ENCODE results near the gene PPP3CA. TPM values are rescaled to one million over a fixed set of nuclear protein-coding genes. Genes with fewer than 3 reads are reported as not detected.

The PPP3CA gene
- total RNA-seq, 2 donors from 2014 or later: 13.7 to 20.8 TPM

DNA sequence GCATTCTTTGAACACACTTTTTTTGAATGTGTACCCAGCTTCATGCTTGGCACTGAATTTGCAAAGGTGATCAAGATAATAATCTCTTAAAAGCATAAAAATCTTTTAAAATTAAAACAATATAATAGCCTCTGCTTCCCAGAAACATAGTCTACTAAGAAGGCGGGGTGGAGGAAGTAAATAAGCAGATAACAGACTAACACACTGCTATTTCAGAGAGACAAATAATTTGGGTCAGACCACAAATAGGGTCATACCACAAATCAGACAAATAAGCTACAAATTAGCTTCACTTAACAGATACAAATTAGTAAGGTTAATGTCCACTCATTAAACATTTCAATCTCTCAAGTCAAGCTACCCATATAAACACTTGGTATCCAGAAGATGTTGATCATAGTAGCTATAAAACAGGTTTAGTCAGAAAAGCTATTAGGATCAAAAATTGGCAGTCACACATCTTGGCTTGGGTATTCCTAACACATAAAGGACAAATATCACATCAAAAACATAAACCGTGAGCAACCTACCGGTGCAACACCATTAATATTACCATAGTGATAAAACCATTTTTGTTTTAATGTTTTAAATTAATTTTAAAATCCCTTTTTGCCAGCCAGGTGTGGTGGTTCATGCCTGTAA is 47.3 kb downstream of the PPP3CA start:
- no peak for ATAC-seq
- peaks cover 5% of the 10 kb centered on the region for H3K4me1 ChIP-seq
- intact Hi-C loops (cut with DNase I): loop anchor here (10.0 kb wide), 1 partner anchor 45 kb away; the partner anchor contains the start of gene PPP3CA

GRCh38 chr4:101299021-101299420 is 48.3 kb downstream of the PPP3CA start:
- H3K27me3 ChIP-seq: no peaks in the 10 kb centered on the region
- WGBS, 2 donors: 85 to 92% methylated on average over 2 of the region's 2 CpGs
- no peaks in the 10 kb centered on the region for H3K36me3 ChIP-seq (replicated peaks in 1 of 2; ENCODE audit: insufficient read depth in 1 of 2, low read depth in 2 of 2)
- H3K27ac ChIP-seq: no peak overlapping the region
- intact Hi-C loops (cut with DNase I): loop anchor here (10.0 kb wide), 1 partner anchor 46 kb away; the partner anchor contains the start of gene PPP3CA
- ATAC-seq: no peak
- DNase-seq: no peak
- H3K9me3 ChIP-seq: no peaks in the 10 kb centered on the region
- no peak overlapping the region for H3K4me3 ChIP-seq
- H3K4me1 ChIP-seq: no peaks in the 10 kb centered on the region
- TF ChIP-seq POLR2A (IDR thresholded peaks at IDR 0.05): no peak
- TF ChIP-seq, protein P1, sequence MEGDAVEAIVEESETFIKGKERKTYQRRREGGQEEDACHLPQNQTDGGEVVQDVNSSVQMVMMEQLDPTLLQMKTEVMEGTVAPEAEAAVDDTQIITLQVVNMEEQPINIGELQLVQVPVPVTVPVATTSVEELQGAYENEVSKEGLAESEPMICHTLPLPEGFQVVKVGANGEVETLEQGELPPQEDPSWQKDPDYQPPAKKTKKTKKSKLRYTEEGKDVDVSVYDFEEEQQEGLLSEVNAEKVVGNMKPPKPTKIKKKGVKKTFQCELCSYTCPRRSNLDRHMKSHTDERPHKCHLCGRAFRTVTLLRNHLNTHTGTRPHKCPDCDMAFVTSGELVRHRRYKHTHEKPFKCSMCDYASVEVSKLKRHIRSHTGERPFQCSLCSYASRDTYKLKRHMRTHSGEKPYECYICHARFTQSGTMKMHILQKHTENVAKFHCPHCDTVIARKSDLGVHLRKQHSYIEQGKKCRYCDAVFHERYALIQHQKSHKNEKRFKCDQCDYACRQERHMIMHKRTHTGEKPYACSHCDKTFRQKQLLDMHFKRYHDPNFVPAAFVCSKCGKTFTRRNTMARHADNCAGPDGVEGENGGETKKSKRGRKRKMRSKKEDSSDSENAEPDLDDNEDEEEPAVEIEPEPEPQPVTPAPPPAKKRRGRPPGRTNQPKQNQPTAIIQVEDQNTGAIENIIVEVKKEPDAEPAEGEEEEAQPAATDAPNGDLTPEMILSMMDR (IDR thresholded peaks at IDR 0.05): no peak

More for the DNA sequence above, 47.3 kb downstream of the PPP3CA start:
- Histone ChIP-seq H3K36me3 (replicated peaks in 1 of 2; ENCODE audit: insufficient read depth in 1 of 2, low read depth in 2 of 2) (no peaks in the 10 kb centered on the region), H3K27ac (no peak overlapping the region), H3K4me3 (no peak overlapping the region), H3K27me3 (no peaks in the 10 kb centered on the region), H3K9me3 (no peaks in the 10 kb centered on the region)
- no peak for DNase-seq
- TF ChIP-seq POLR2A (IDR thresholded peaks at IDR 0.05): no peak
- TF ChIP-seq, protein P1 (IDR thresholded peaks at IDR 0.05): no peak
- 51 to 54% methylated on average over 3 of the region's 3 CpGs for WGBS, 2 donors

DNA sequence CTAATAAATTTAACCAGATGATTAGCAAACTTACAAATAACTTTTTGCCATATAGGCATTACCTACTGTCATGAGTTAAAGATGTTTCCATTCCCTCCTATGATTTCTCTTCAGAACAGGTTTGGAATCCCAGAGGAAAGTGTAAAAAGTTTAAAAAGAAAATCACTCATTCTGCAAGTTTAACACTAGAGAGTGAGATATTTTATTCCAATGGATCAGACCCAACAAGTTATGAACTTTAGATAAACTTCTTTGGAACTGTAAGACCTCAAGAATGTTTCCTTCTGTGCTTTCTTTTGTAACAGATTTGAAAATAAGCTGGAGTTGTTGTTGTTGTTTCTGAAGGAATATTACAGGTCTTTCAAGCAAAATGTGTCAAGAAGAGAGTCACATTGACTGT is 51.6 kb downstream of the PPP3CA start:
- ATAC-seq (no peak), DNase-seq (no peak)

GRCh38 chr4:101294597-101294996 is 52.7 kb downstream of the PPP3CA start:
- Histone ChIP-seq H3K27ac (no peak overlapping the region), H3K9me3 (no peaks in the 10 kb centered on the region), H3K4me1 (no peaks in the 10 kb centered on the region), H3K4me3 (no peak overlapping the region), H3K27me3 (no peaks in the 10 kb centered on the region), H3K36me3 (replicated peaks in 1 of 2; ENCODE audit: insufficient read depth in 1 of 2, low read depth in 2 of 2) (no peaks in the 10 kb centered on the region)
- ATAC-seq (no peak), DNase-seq (no peak)
- intact Hi-C loops (cut with DNase I): loop anchor here (10.0 kb wide), 1 partner anchor 50 kb away; the partner anchor contains the start of gene PPP3CA
- TF ChIP-seq, protein P1 (IDR thresholded peaks at IDR 0.05): no peak
- TF ChIP-seq POLR2A (IDR thresholded peaks at IDR 0.05): no peak
- 70 to 94% methylated on average over 3 of the region's 3 CpGs for WGBS, 2 donors

More for the DNA sequence above, 51.6 kb downstream of the PPP3CA start:
- Histone ChIP-seq H3K36me3 (replicated peaks in 1 of 2; ENCODE audit: insufficient read depth in 1 of 2, low read depth in 2 of 2) (no peaks in the 10 kb centered on the region), H3K27ac (no peak overlapping the region), H3K9me3 (no peaks in the 10 kb centered on the region), H3K4me1 (no peaks in the 10 kb centered on the region), H3K27me3 (no peaks in the 10 kb centered on the region), H3K4me3 (no peak overlapping the region)
- no peak for TF ChIP-seq POLR2A (IDR thresholded peaks at IDR 0.05)
- TF ChIP-seq, protein P1 (IDR thresholded peaks at IDR 0.05): no peak
- intact Hi-C loops (cut with DNase I): loop anchor here (10.0 kb wide), 1 partner anchor 49 kb away; the partner anchor contains the start of gene PPP3CA

GRCh38 chr4:101292901-101293300 is 54.4 kb downstream of the PPP3CA start:
- Histone ChIP-seq H3K4me3 (no peak overlapping the region), H3K27ac (no peak overlapping the region), H3K9me3 (no peaks in the 10 kb centered on the region), H3K4me1 (peaks cover 9% of the 10 kb centered on the region), H3K27me3 (no peaks in the 10 kb centered on the region), H3K36me3 (replicated peaks in 1 of 2; ENCODE audit: insufficient read depth in 1 of 2, low read depth in 2 of 2) (no peaks in the 10 kb centered on the region)
- TF ChIP-seq, protein P1 (IDR thresholded peaks at IDR 0.05): no peak
- TF ChIP-seq POLR2A (IDR thresholded peaks at IDR 0.05): no peak
- 87 to 95% methylated on average over 2 of the region's 2 CpGs for whole genome bisulfite sequencing, 2 donors
- ATAC-seq (no peak), DNase-seq (no peak)
- intact Hi-C loops (cut with DNase I): loop anchor here (10.0 kb wide), 1 partner anchor 52 kb away; the partner anchor contains the start of gene PPP3CA
